OCI-LY7 (cell line): ENCODE measurements around the gene ADAMTS17. TPM values are rescaled to one million over a fixed set of nuclear protein-coding genes. Genes with fewer than 3 reads are reported as not detected.

Experiments used
- BruUV-seq: library from RNA; stranded (reverse); fragments of 400-500 nt; replicated peaks from 2 replicates; lab custom pipeline; 2021; lab: Mats Ljungman, UMichigan
- CTCF ChIA-PET: fragments of 300-600 bp; sonication (Branson Sonifier 250); formaldehyde crosslinking; loops from one replicate; lab custom pipeline; 2022; ENCODE audit warnings: antibody characterized with exemption; ENCODE audit not compliant: unreplicated experiment; lab: Charles Lee
- POLR2A ChIA-PET: fragments of 300-600 bp; sonication (Branson Sonifier 250); formaldehyde crosslinking; loops from one replicate; lab custom pipeline; 2022; ENCODE audit warnings: antibody characterized with exemption; lab: Charles Lee
- DNase-seq: peaks from one replicate; pipeline ENCODE4 v3.0.0-alpha.2; 2015; ENCODE audit warnings: low spot score
- H2AFZ ChIP-seq: fragments of 200-600 bp; sonication (generic), shearing (Covaris generic); 2 replicates; pipeline ENCODE4 v1.6.1; 2014; ENCODE audit warnings: mild to moderate bottlenecking, antibody characterized with exemption, low read length, moderate library complexity
- H3K27ac ChIP-seq: fragments of 200-600 bp; sonication (generic); 2 replicates; pipeline ENCODE4 v1.5.1; 2014; ENCODE audit warnings: mixed run types, low read depth, mild to moderate bottlenecking, moderate library complexity, low read length, inconsistent platforms; ENCODE audit not compliant: poor library complexity, severe bottlenecking
- H3K36me3 ChIP-seq: fragments of 200-600 bp; sonication (generic); 2 replicates; pipeline ENCODE4 v1.6.1; 2014; ENCODE audit warnings: mild to moderate bottlenecking, antibody characterized with exemption, low read length, moderate library complexity, mixed read lengths; ENCODE audit not compliant: insufficient read depth
- H3K4me1 ChIP-seq: fragments of 200-600 bp; sonication (generic); 2 replicates; pipeline ENCODE4 v1.5.1; 2014; ENCODE audit warnings: mild to moderate bottlenecking, low read length; ENCODE audit not compliant: insufficient read depth, poor library complexity, severe bottlenecking
- H3K4me2 ChIP-seq: fragments of 200-600 bp; sonication (generic); 2 replicates; pipeline ENCODE4 v1.6.1; 2014; ENCODE audit warnings: mild to moderate bottlenecking, low read length
- H3K4me3 ChIP-seq: fragments of 200-600 bp; sonication (generic); 2 replicates; pipeline ENCODE4 v1.5.1; 2014; ENCODE audit warnings: mild to moderate bottlenecking, low read depth, low read length; ENCODE audit not compliant: poor library complexity, severe bottlenecking
- H3K79me2 ChIP-seq: fragments of 200-600 bp; sonication (generic); 2 replicates; pipeline ENCODE4 v1.6.1; 2016; ENCODE audit warnings: low read depth, mild to moderate bottlenecking, low read length, moderate library complexity, mixed read lengths; ENCODE audit not compliant: insufficient read depth
- H3K9me2 ChIP-seq: fragments of 200-600 bp; sonication (generic); 2 replicates; pipeline ENCODE4 v1.6.1; 2016; ENCODE audit warnings: mild to moderate bottlenecking, low read length, mixed read lengths; ENCODE audit not compliant: insufficient read depth
- H3K9me3 ChIP-seq: fragments of 200-600 bp; sonication (generic); 2 replicates; pipeline ENCODE4 v1.6.1; 2014; ENCODE audit warnings: mild to moderate bottlenecking, mixed run types, low read length, mixed read lengths
- H4K20me1 ChIP-seq: fragments of 200-600 bp; sonication (generic); 2 replicates; pipeline ENCODE4 v1.6.1; 2014; ENCODE audit warnings: mild to moderate bottlenecking, antibody characterized with exemption, low read length, moderate library complexity, mixed read lengths; ENCODE audit not compliant: insufficient read depth
- EZH2phosphoT487 ChIP-seq: fragments of 200-600 bp; sonication (generic); IDR thresholded peaks from 2 replicates; pipeline ENCODE4 v1.6.1; 2018; ENCODE audit warnings: low read depth, borderline replicate concordance, mild to moderate bottlenecking, mixed run types, antibody characterized with exemption, low read length, moderate library complexity, mixed read lengths
- intact Hi-C: fragments of 100-400 bp; cut with micrococcal nuclease; formaldehyde crosslinking; loops from one replicate; pipeline ENCODE4 v1.10.0; 2022; ENCODE audit not compliant: unreplicated experiment
- total RNA-seq, 2 experiments: library from RNA; depleted of rRNA in 1 of 2; stranded (reverse); fragments of >200 nt in 1 of 2; shearing (Covaris generic) in 1 of 2; gene quantifications; 2 replicates each; pipeline ENCODE4 v1.2.3, GENCODE V29; 2014 to 2022
- TF ChIP-seq, protein P1 (sequence below): fragments of 200-600 bp; sonication (generic); conservative IDR thresholded peaks from 2 replicates; pipeline ENCODE4 v1.5.1; 2014; ENCODE audit warnings: mild to moderate bottlenecking, antibody characterized with exemption, low read length, moderate library complexity, mixed read lengths

The ADAMTS17 gene
- total RNA-seq, 2 experiments from 2014 or later, result not detected

DNA sequence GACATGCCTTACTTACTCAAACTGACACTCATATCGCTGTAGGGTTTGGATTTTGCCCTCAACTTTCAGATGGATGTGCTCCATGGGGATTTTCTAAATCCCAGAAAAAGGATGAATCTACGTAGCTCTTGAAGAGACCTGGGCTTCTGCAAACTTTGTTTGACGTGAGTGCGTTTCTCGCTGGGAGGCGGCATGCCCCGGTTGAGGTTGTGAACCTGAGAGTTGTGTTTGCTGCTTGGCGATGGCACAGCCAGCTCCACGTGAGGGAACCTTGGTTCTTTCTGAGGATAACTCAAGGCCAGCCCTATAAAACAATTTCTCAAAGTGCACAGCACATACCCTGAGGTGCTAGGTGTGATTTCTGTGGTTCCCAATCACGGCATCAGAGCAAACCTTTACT is 209.5 kb downstream of the ADAMTS17 start:
- Histone ChIP-seq H3K4me2 (no peak overlapping the region), H3K4me1 (no peaks in the 10 kb centered on the region), H3K27ac (no peak overlapping the region), H2AFZ (no peak overlapping the region), H4K20me1 (no peaks in the 10 kb centered on the region), H3K4me3 (no peak overlapping the region), H3K9me2 (no peaks in the 10 kb centered on the region), H3K9me3 (no peaks in the 10 kb centered on the region), H3K79me2 (no peaks in the 10 kb centered on the region), H3K36me3 (no peaks in the 10 kb centered on the region)
- TF ChIP-seq EZH2phosphoT487, result no peak
- TF ChIP-seq, protein P1, sequence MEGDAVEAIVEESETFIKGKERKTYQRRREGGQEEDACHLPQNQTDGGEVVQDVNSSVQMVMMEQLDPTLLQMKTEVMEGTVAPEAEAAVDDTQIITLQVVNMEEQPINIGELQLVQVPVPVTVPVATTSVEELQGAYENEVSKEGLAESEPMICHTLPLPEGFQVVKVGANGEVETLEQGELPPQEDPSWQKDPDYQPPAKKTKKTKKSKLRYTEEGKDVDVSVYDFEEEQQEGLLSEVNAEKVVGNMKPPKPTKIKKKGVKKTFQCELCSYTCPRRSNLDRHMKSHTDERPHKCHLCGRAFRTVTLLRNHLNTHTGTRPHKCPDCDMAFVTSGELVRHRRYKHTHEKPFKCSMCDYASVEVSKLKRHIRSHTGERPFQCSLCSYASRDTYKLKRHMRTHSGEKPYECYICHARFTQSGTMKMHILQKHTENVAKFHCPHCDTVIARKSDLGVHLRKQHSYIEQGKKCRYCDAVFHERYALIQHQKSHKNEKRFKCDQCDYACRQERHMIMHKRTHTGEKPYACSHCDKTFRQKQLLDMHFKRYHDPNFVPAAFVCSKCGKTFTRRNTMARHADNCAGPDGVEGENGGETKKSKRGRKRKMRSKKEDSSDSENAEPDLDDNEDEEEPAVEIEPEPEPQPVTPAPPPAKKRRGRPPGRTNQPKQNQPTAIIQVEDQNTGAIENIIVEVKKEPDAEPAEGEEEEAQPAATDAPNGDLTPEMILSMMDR, result no peak
- BruUV-seq, result no TSS peak
- POLR2A ChIA-PET, result interaction anchor here (0.5 kb wide), 1 partner anchor 131 kb away, joined by 4 read pairs; no protein-coding TSS in a partner anchor
- intact Hi-C loops, result no loop called here
- no peak for DNase-seq
- CTCF ChIA-PET, result no interaction called here

GRCh38 chr15:100131321-100132224 is 210.2 kb downstream of the ADAMTS17 start:
- TF ChIP-seq EZH2phosphoT487, result no peak
- TF ChIP-seq, protein P1, result no peak
- no peaks in the 10 kb centered on the region for H4K20me1 ChIP-seq
- POLR2A ChIA-PET, result interaction anchor here (0.5 to 0.8 kb wide), 2 partner anchors 114 to 130 kb away, joined by 3 to 4 read pairs; no protein-coding TSS in a partner anchor
- intact Hi-C loops, result no loop called here
- CTCF ChIA-PET, result no interaction called here
- no peaks in the 10 kb centered on the region for H3K4me1 ChIP-seq
- no peak overlapping the region for H3K4me3 ChIP-seq
- no peaks in the 10 kb centered on the region for H3K79me2 ChIP-seq
- H3K27ac ChIP-seq, result no peak overlapping the region
- H3K9me2 ChIP-seq, result no peaks in the 10 kb centered on the region
- no TSS peak for BruUV-seq
- no peaks in the 10 kb centered on the region for H3K36me3 ChIP-seq
- DNase-seq, result no peak
- H3K4me2 ChIP-seq, result no peak overlapping the region
- no peaks in the 10 kb centered on the region for H3K9me3 ChIP-seq
- no peak overlapping the region for H2AFZ ChIP-seq

DNA sequence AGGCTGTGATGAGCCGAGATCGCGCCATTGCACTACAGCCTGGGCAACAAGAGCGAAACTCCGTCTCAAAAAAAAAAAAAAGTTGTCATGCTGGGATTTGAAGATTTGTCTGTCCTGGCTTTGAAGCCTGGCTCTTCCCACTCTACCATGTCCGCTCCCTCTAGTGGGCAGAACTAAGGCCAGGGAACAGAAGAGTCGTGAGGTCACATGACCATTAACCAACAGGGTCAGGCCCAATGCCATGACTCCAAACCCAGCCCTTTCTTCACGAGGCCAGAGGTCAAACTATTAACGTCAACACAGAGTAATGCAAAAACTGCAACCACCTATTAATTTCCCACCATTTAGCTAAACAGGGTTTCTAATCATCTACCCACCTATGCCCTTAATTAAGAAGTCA is 212.1 kb downstream of the ADAMTS17 start:
- TF ChIP-seq EZH2phosphoT487, result no peak
- TF ChIP-seq, protein P1, result no peak
- Histone ChIP-seq H3K36me3 (no peaks in the 10 kb centered on the region), H3K4me3 (no peak overlapping the region), H4K20me1 (no peaks in the 10 kb centered on the region), H3K27ac (no peak overlapping the region), H3K79me2 (no peaks in the 10 kb centered on the region), H2AFZ (no peak overlapping the region), H3K4me1 (no peaks in the 10 kb centered on the region), H3K9me2 (no peaks in the 10 kb centered on the region), H3K4me2 (no peak overlapping the region), H3K9me3 (no peaks in the 10 kb centered on the region)
- intact Hi-C loops, result no loop called here
- no peak for DNase-seq
- BruUV-seq, result no TSS peak
- ChIA-PET CTCF (no interaction called here), POLR2A (interaction anchor here (0.7 kb wide), 1 partner anchor 49 kb away, joined by 3 read pairs; no protein-coding TSS in a partner anchor)
